ENCODE results near the gene NNT. TPM values are rescaled to one million over a fixed set of nuclear protein-coding genes. Genes with fewer than 3 reads are reported as not detected.
"Not testable (repeated sequence)": the region's sequence is repeated elsewhere in the genome, so short reads cannot be mapped to it uniquely, and the experiment has no call there.

NNT gene
- total RNA-seq, 2 donors from 2014 or later, result 25.1 to 30.1 TPM

GRCh38 chr5:43700601-43701000 is 97.6 kb downstream of the NNT start:
- H3K27me3 ChIP-seq, result no peaks in the 10 kb centered on the region
- H3K36me3 ChIP-seq (replicated peaks in 1 of 2; ENCODE audit: insufficient read depth in 1 of 2, low read depth in 2 of 2), result no peaks in the 10 kb centered on the region
- no peaks in the 10 kb centered on the region for H3K9me3 ChIP-seq
- TF ChIP-seq POLR2A (IDR thresholded peaks at IDR 0.05), result no peak
- TF ChIP-seq, protein P1, sequence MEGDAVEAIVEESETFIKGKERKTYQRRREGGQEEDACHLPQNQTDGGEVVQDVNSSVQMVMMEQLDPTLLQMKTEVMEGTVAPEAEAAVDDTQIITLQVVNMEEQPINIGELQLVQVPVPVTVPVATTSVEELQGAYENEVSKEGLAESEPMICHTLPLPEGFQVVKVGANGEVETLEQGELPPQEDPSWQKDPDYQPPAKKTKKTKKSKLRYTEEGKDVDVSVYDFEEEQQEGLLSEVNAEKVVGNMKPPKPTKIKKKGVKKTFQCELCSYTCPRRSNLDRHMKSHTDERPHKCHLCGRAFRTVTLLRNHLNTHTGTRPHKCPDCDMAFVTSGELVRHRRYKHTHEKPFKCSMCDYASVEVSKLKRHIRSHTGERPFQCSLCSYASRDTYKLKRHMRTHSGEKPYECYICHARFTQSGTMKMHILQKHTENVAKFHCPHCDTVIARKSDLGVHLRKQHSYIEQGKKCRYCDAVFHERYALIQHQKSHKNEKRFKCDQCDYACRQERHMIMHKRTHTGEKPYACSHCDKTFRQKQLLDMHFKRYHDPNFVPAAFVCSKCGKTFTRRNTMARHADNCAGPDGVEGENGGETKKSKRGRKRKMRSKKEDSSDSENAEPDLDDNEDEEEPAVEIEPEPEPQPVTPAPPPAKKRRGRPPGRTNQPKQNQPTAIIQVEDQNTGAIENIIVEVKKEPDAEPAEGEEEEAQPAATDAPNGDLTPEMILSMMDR (IDR thresholded peaks at IDR 0.05), result no peak
- WGBS, 2 donors, result 34 to 43% methylated on average over 2 of the region's 2 CpGs
- intact Hi-C loops (cut with DNase I), result no loop called here
- no peak overlapping the region for H3K27ac ChIP-seq
- ATAC-seq (no peak), DNase-seq (no peak)
- peaks cover 37% of the 10 kb centered on the region for H3K4me1 ChIP-seq
- no peak overlapping the region for H3K4me3 ChIP-seq

DNA sequence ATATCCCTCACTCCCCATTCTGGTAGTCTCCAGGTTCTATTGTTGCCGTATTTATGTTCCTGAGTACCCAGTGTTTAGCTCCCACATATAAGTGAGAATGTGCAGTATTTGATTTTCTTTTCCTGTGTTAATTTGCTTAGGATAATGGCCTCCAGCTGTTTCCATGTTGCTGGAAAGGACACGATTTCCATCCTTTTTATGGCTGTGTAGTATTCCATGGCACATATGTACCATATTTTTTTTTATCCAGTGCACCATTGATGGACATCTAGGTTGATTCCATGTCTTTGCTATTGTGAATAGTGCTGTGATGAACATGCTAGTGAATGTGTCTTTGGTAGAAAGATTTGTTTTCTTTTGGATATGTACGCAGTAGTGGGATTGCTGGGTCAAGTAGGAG is 98.2 kb downstream of the NNT start:
- intact Hi-C loops (cut with DNase I), result no loop called here
- TF ChIP-seq, protein P1 (IDR thresholded peaks at IDR 0.05), result no peak
- no peak for TF ChIP-seq POLR2A (IDR thresholded peaks at IDR 0.05)
- ATAC-seq (no peak), DNase-seq (no peak)
- Histone ChIP-seq H3K4me1 (peaks cover 37% of the 10 kb centered on the region), H3K27me3 (no peaks in the 10 kb centered on the region), H3K9me3 (no peaks in the 10 kb centered on the region), H3K4me3 (no peak overlapping the region), H3K27ac (no peak overlapping the region), H3K36me3 (replicated peaks in 1 of 2; ENCODE audit: insufficient read depth in 1 of 2, low read depth in 2 of 2) (no peaks in the 10 kb centered on the region)
- 96 to 100% methylated on average over 3 of the region's 3 CpGs for WGBS, 2 donors

- 93 to 95% methylated on average over 2 of the region's 2 CpGs for WGBS, 2 donors
- H3K27ac ChIP-seq, result peak overlapping the region in 1 of 4 donors; percentile 4
- intact Hi-C loops (cut with DNase I), result no loop called here
- DNase-seq (no peak), ATAC-seq (no peak)
- H3K4me1 ChIP-seq, result peaks cover 37% of the 10 kb centered on the region
- H3K27me3 ChIP-seq, result no peaks in the 10 kb centered on the region
- TF ChIP-seq POLR2A (IDR thresholded peaks at IDR 0.05), result no peak
- TF ChIP-seq, protein P1 (IDR thresholded peaks at IDR 0.05), result no peak
- H3K9me3 ChIP-seq, result no peaks in the 10 kb centered on the region
- H3K4me3 ChIP-seq, result no peak overlapping the region
- H3K36me3 ChIP-seq (replicated peaks in 1 of 2; ENCODE audit: insufficient read depth in 1 of 2, low read depth in 2 of 2), result no peaks in the 10 kb centered on the region
These were observed 99.3 kb downstream of the NNT start for GRCh38 chr5:43702293-43702692.

DNA sequence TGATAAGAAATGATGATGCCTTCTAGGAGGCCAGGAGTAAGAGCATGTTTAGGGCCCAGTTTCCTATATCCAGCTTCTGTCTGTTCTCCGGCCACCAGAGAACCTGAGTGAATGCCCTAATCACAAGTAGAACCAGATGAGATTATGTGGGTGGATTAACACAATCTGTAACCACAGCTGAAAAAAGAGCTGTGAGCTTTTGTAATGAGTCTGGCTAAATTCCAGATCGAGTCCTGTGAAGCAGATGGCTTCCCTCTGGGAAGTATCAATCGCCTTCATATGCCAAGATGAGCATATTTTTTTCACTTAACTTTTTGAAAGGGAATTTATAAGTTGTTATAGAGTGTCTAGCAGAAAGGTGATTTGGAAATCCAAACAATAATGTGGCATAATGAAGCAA is 99.8 kb downstream of the NNT start:
- peak in 1 of 4 donors; percentile 16 for DNase-seq

GRCh38 chr5:43704243-43704642 is 101.3 kb downstream of the NNT start:
- Histone ChIP-seq H3K27me3 (no peaks in the 10 kb centered on the region), H3K36me3 (replicated peaks in 1 of 2; ENCODE audit: insufficient read depth in 1 of 2, low read depth in 2 of 2) (no peaks in the 10 kb centered on the region), H3K4me3 (no peak overlapping the region), H3K9me3 (no peaks in the 10 kb centered on the region), H3K27ac (no peak overlapping the region), H3K4me1 (peaks cover 37% of the 10 kb centered on the region)
- intact Hi-C loops (cut with DNase I), result no loop called here
- DNase-seq (no peak), ATAC-seq (no peak)
- 60 to 61% methylated on average over 4 of the region's 4 CpGs for WGBS, 2 donors
- TF ChIP-seq POLR2A (IDR thresholded peaks at IDR 0.05), result no peak
- TF ChIP-seq, protein P1 (IDR thresholded peaks at IDR 0.05), result no peak

More for the DNA sequence above, 99.8 kb downstream of the NNT start:
- Histone ChIP-seq H3K9me3 (no peaks in the 10 kb centered on the region), H3K27ac (peak overlapping the region in 1 of 4 donors; percentile 4), H3K36me3 (replicated peaks in 1 of 2; ENCODE audit: insufficient read depth in 1 of 2, low read depth in 2 of 2) (no peaks in the 10 kb centered on the region), H3K4me1 (peaks cover 37% of the 10 kb centered on the region), H3K4me3 (no peak overlapping the region), H3K27me3 (no peaks in the 10 kb centered on the region)
- intact Hi-C loops (cut with DNase I), result no loop called here
- no peak for ATAC-seq
- TF ChIP-seq POLR2A (IDR thresholded peaks at IDR 0.05), result no peak
- TF ChIP-seq, protein P1 (IDR thresholded peaks at IDR 0.05), result no peak
- 39 to 42% methylated on average over 3 of the region's 3 CpGs for WGBS, 2 donors

DNA sequence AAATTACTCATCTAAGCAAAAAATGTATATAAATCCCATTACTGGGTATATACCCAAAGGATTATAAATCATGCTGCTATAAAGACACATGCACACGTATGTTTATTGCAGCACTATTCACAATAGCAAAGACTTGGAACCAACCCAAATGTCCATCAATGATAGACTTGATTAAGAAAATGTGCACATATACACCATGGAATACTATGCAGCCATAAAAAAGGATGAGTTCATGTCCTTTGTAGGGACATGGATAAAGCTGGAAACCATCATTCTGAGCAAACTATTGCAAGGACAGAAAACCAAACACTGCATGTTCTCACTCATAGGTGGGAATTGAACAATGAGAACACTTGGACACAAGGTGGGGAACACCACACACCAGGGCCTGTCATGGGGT is 103.6 kb downstream of the NNT start:
- H3K27ac ChIP-seq; H3K27me3 ChIP-seq; H3K36me3 ChIP-seq (replicated peaks in 1 of 2; ENCODE audit: insufficient read depth in 1 of 2, low read depth in 2 of 2); DNase-seq; intact Hi-C loops (cut with DNase I); ATAC-seq; H3K9me3 ChIP-seq; H3K4me3 ChIP-seq: not testable (repeated sequence)
- H3K4me1 ChIP-seq, result peaks cover 16% of the 10 kb centered on the region
- 91 to 95% methylated on average over 1 of the region's 1 CpG for WGBS, 2 donors
